Activated CD4-positive, alpha-beta T cell treated with anti-CD3 and anti-CD28 coated beads, Interleukin-10, Interleukin-2, amounts not matched to agents 100 ng/mL and 50 ng/mL, durations not matched to agents 16 hours and 8 hours (primary cell): ENCODE measurements around the gene HMCN1.

Source experiments
- DNase-seq: peaks from one replicate; pipeline ENCODE4 v3.0.0-alpha.2; 2020

The HMCN1 gene

GRCh38 chr1:185920602-185921001 lies 186.4 kb downstream of the HMCN1 start:
- DNase-seq = no peak

- DNase-seq = no peak
Observed at GRCh38 chr1:185921636-185922035, 187.4 kb downstream of the HMCN1 start.

- no peak for DNase-seq
Observed at GRCh38 chr1:185926588-185926987, 192.4 kb downstream of the HMCN1 start.

GRCh38 chr1:185929776-185930175 lies 195.6 kb downstream of the HMCN1 start:
- no peak for DNase-seq

- no peak for DNase-seq
Observed at GRCh38 chr1:185931438-185931837, 197.2 kb downstream of the HMCN1 start.

GRCh38 chr1:185933580-185933979 lies 199.4 kb downstream of the HMCN1 start:
- no peak for DNase-seq

- no peak for DNase-seq
Observed at GRCh38 chr1:185934476-185935189, 200.4 kb downstream of the HMCN1 start.

- no peak for DNase-seq
Observed at GRCh38 chr1:185935360-185935759, 201.2 kb downstream of the HMCN1 start.

GRCh38 chr1:185936641-185937040 lies 202.4 kb downstream of the HMCN1 start:
- DNase-seq = no peak

GRCh38 chr1:185938396-185938795 lies 204.2 kb downstream of the HMCN1 start:
- no peak for DNase-seq

GRCh38 chr1:185939142-185939541 lies 205.0 kb downstream of the HMCN1 start:
- no peak for DNase-seq

GRCh38 chr1:185942961-185943360 lies 208.8 kb downstream of the HMCN1 start:
- DNase-seq = no peak

GRCh38 chr1:185956881-185957280 lies 222.7 kb downstream of the HMCN1 start:
- no peak for DNase-seq

- no peak for DNase-seq
Observed at GRCh38 chr1:185957441-185958363, 223.5 kb downstream of the HMCN1 start.

- no peak for DNase-seq
Observed at GRCh38 chr1:185960422-185961321, 226.5 kb downstream of the HMCN1 start.

GRCh38 chr1:185961664-185962063 lies 227.5 kb downstream of the HMCN1 start:
- no peak for DNase-seq

- no peak for DNase-seq
Observed at GRCh38 chr1:185964946-185965345, 230.8 kb downstream of the HMCN1 start.

GRCh38 chr1:185965870-185966269 lies 231.7 kb downstream of the HMCN1 start:
- DNase-seq = no peak

GRCh38 chr1:185966471-185966870 lies 232.3 kb downstream of the HMCN1 start:
- no peak for DNase-seq

- DNase-seq = no peak
Observed at GRCh38 chr1:185969028-185969427, 234.8 kb downstream of the HMCN1 start.

- no peak for DNase-seq
Observed at GRCh38 chr1:185969524-185969991, 235.4 kb downstream of the HMCN1 start.

- DNase-seq = no peak
Observed at GRCh38 chr1:185971688-185972087, 237.5 kb downstream of the HMCN1 start.
